Progenitor cell of endocrine pancreas (in vitro differentiated cells): ENCODE measurements around the gene SFXN2. TPM values are rescaled to one million over a fixed set of nuclear protein-coding genes. Genes with fewer than 3 reads are reported as not detected.
A peak's percentile ranks its signal among the peaks of the same experiment; 100 is the strongest.
"Not testable (repeated sequence)": the region's sequence is repeated elsewhere in the genome, so short reads cannot be mapped to it uniquely, and the experiment has no call there.

Source experiments
- DNase-seq: peaks from one replicate; pipeline ENCODE4 v3.0.0; 2021; ENCODE audit warnings: low spot score; ENCODE audit not compliant: unreplicated experiment
- H3K27ac Mint-ChIP-seq: 2 replicates; pipeline ENCODE4 v1.8.0; 2021; ENCODE audit warnings: mild to moderate bottlenecking, moderate library complexity, mixed read lengths
- H3K27me3 Mint-ChIP-seq: 2 replicates; pipeline ENCODE4 v1.8.0; 2021; ENCODE audit warnings: mixed read lengths
- H3K36me3 Mint-ChIP-seq: 2 replicates; pipeline ENCODE4 v1.8.0; 2022; ENCODE audit warnings: mixed read lengths; ENCODE audit not compliant: insufficient read depth
- H3K4me1 Mint-ChIP-seq: 2 replicates; pipeline ENCODE4 v1.8.0; 2021; ENCODE audit warnings: low read depth, mixed read lengths
- H3K4me3 Mint-ChIP-seq: 2 replicates; pipeline ENCODE4 v1.8.0; 2021; ENCODE audit warnings: low read depth, mild to moderate bottlenecking, moderate library complexity, mixed read lengths
- H3K9me3 Mint-ChIP-seq: 2 replicates; pipeline ENCODE4 v1.8.0; 2021; ENCODE audit warnings: low read depth, mixed read lengths
- CTCF ChIP-seq: fragments of 200-600 bp; sonication (generic); IDR thresholded peaks from one replicate; pipeline ENCODE4 v1.5.0; 2021; ENCODE audit warnings: antibody characterized with exemption, mild to moderate bottlenecking; ENCODE audit not compliant: unreplicated experiment
- total RNA-seq: library from RNA; stranded (reverse); gene quantifications from 2 replicates; pipeline ENCODE4 v1.2.1, GENCODE V29; 2021

SFXN2 gene
- total RNA-seq, 1 donor from 2014 or later = 33.9 TPM

DNA sequence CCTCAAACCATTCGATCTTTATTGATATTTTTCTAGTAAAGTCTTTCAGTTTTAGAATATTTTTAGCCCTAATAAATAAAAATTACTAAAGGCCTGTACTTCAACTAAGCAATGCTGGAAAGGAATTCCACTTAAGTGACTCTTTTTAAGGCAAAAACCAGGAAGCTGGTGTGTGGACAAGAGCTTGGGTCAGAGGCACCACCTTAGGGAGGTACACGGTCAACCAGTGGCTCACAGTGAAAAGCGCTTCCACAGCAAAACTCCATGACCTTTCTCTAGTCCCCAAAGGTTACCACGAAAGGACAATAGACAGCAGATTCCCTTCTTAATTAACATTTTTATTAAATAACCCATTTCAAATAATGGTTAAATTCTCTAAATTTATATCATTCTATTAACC is 31.5 kb upstream of the SFXN2 start:
- Mint-ChIP-seq H3K4me1 (peaks cover 8% of the 10 kb centered on the region), H3K27me3 (no peaks in the 10 kb centered on the region), H3K27ac (no peak overlapping the region), H3K4me3 (no peak overlapping the region), H3K36me3 (peaks cover 20% of the 10 kb centered on the region), H3K9me3 (no peaks in the 10 kb centered on the region)
- no peak for DNase-seq
- no peak for TF ChIP-seq CTCF

- H3K4me3 Mint-ChIP-seq = no peak overlapping the region
- H3K27ac Mint-ChIP-seq = no peak overlapping the region
- no peak for DNase-seq
- TF ChIP-seq CTCF = no peak
- H3K36me3 Mint-ChIP-seq = peaks cover 20% of the 10 kb centered on the region
- H3K9me3 Mint-ChIP-seq = no peaks in the 10 kb centered on the region
- H3K27me3 Mint-ChIP-seq = no peaks in the 10 kb centered on the region
- H3K4me1 Mint-ChIP-seq = peaks cover 3% of the 10 kb centered on the region
Observed at GRCh38 chr10:102683736-102684135, 30.7 kb upstream of the SFXN2 start.

- Mint-ChIP-seq H3K4me3 (no peak overlapping the region), H3K36me3 (peaks cover 13% of the 10 kb centered on the region), H3K4me1 (peaks cover 1% of the 10 kb centered on the region), H3K27ac (peak overlapping the region; percentile 88), H3K9me3 (no peaks in the 10 kb centered on the region), H3K27me3 (no peaks in the 10 kb centered on the region)
- DNase-seq = no peak
- TF ChIP-seq CTCF = no peak
Observed at GRCh38 chr10:102691285-102692066, 23.0 kb upstream of the SFXN2 start.

GRCh38 chr10:102695401-102695800 is 19.0 kb upstream of the SFXN2 start:
- not testable (repeated sequence) for H3K27ac Mint-ChIP-seq
- peaks cover 28% of the 10 kb centered on the region for H3K36me3 Mint-ChIP-seq

GRCh38 chr10:102696736-102697135 is 17.7 kb upstream of the SFXN2 start:
- peaks cover 28% of the 10 kb centered on the region for H3K36me3 Mint-ChIP-seq
- no peaks in the 10 kb centered on the region for H3K9me3 Mint-ChIP-seq
- no peaks in the 10 kb centered on the region for H3K4me1 Mint-ChIP-seq
- H3K4me3 Mint-ChIP-seq = no peak overlapping the region
- DNase-seq = no peak
- H3K27me3 Mint-ChIP-seq = no peaks in the 10 kb centered on the region
- peak overlapping the region; percentile 50 for H3K27ac Mint-ChIP-seq
- no peak for TF ChIP-seq CTCF

More at GRCh38 chr10:102695401-102695800, 19.0 kb upstream of the SFXN2 start:
- H3K27me3 Mint-ChIP-seq, H3K4me3 Mint-ChIP-seq, H3K9me3 Mint-ChIP-seq, H3K4me1 Mint-ChIP-seq, DNase-seq: not testable (repeated sequence)

GRCh38 chr10:102698894-102699293 is 15.5 kb upstream of the SFXN2 start:
- no peaks in the 10 kb centered on the region for H3K27me3 Mint-ChIP-seq
- H3K27ac Mint-ChIP-seq = no peak overlapping the region
- no peak for TF ChIP-seq CTCF
- H3K4me1 Mint-ChIP-seq = no peaks in the 10 kb centered on the region
- no peak for DNase-seq
- no peaks in the 10 kb centered on the region for H3K9me3 Mint-ChIP-seq
- no peak overlapping the region for H3K4me3 Mint-ChIP-seq
- H3K36me3 Mint-ChIP-seq = peaks cover 28% of the 10 kb centered on the region
